Endodermal cell (in vitro differentiated cells): ENCODE data around the gene GARS1. TPM values are rescaled to one million over a fixed set of nuclear protein-coding genes. Genes with fewer than 3 reads are reported as not detected.
"Not testable (repeated sequence)": the region's sequence is repeated elsewhere in the genome, so short reads cannot be mapped to it uniquely, and the experiment has no call there.

Experiments
- DNase-seq: peaks from one replicate; pipeline ENCODE4 v3.0.0-alpha.2; 2017
- H3K27ac ChIP-seq: 2 replicates; pipeline ENCODE4 v1.5.1; 2013; ENCODE audit warnings: mild to moderate bottlenecking, low read depth, low read length, moderate library complexity
- H3K27me3 ChIP-seq: 2 replicates; pipeline ENCODE4 v1.6.1; 2013; ENCODE audit warnings: mild to moderate bottlenecking, low read length, moderate library complexity; ENCODE audit not compliant: insufficient read depth, control insufficient read depth, poor library complexity, severe bottlenecking
- H3K36me3 ChIP-seq: 2 replicates; pipeline ENCODE4 v1.7.0; 2013; ENCODE audit warnings: mild to moderate bottlenecking, low read length, moderate library complexity; ENCODE audit not compliant: control insufficient read depth, insufficient read depth
- H3K4me1 ChIP-seq: one replicate; pipeline ENCODE4 v1.7.0; 2013; ENCODE audit warnings: low read length; ENCODE audit not compliant: control insufficient read depth, insufficient read depth
- H3K4me3 ChIP-seq: 2 replicates; pipeline ENCODE4 v1.5.1; 2013; ENCODE audit warnings: mild to moderate bottlenecking, low read length, moderate library complexity
- H3K9ac ChIP-seq: 2 replicates; pipeline ENCODE4 v1.6.1; 2013; ENCODE audit warnings: mild to moderate bottlenecking, low read length, moderate library complexity; ENCODE audit not compliant: poor library complexity, severe bottlenecking; ENCODE audit errors: extremely low read depth
- H3K9me3 ChIP-seq: 2 replicates; pipeline ENCODE4 v1.6.1; 2013; ENCODE audit warnings: mild to moderate bottlenecking, low read length, moderate library complexity; ENCODE audit not compliant: control insufficient read depth
- H3K27ac Mint-ChIP-seq: 2 replicates; pipeline ENCODE4 v1.8.0; 2020; ENCODE audit warnings: mixed read lengths
- H3K27me3 Mint-ChIP-seq: 2 replicates; pipeline ENCODE4 v1.8.0; 2021; ENCODE audit warnings: mild to moderate bottlenecking, mixed read lengths; ENCODE audit not compliant: insufficient read depth
- H3K36me3 Mint-ChIP-seq: 2 replicates; pipeline ENCODE4 v1.8.0; 2020; ENCODE audit warnings: low read depth, mixed read lengths
- H3K4me1 Mint-ChIP-seq: 2 replicates; pipeline ENCODE4 v1.8.0; 2020; ENCODE audit warnings: mixed read lengths
- H3K4me3 Mint-ChIP-seq: 2 replicates; pipeline ENCODE4 v1.8.0; 2020; ENCODE audit warnings: mild to moderate bottlenecking, moderate library complexity, mixed read lengths
- H3K9me3 Mint-ChIP-seq: 2 replicates; pipeline ENCODE4 v1.8.0; 2020; ENCODE audit warnings: mild to moderate bottlenecking, mixed read lengths
- CTCF ChIP-seq: fragments of 200-600 bp; sonication (generic); conservative IDR thresholded peaks from 2 replicates; pipeline ENCODE4 v1.5.0; 2021; ENCODE audit warnings: antibody characterized with exemption, mild to moderate bottlenecking
- WGBS, 2 experiments: methylation state at CpG; one replicate each; pipeline versions ENCODE4 v1.1.5 to v1.1.7; 2013; ENCODE audit warnings: missing lambda C conversion rate in 2 of 2, mixed read lengths in 1 of 2; ENCODE audit not compliant: insufficient coverage in 1 of 2, insufficient read length in 1 of 2; 5-methylcytosine and 5-hydroxymethylcytosine counted together
- total RNA-seq, 2 donors: library from RNA; stranded (reverse); fragmentation: NEBNext Ultra II Directional in 1 of 2; extraction: Animal tissue kit (Norgen Biotek cat#: 25700) in 1 of 2; gene quantifications; 2 replicates in 1 of 2; 3 replicates in 1 of 2; pipeline ENCODE4 v1.2.1, GENCODE V29; 2021

Gene GARS1
- total RNA-seq, 2 donors from 2014 or later: 113 to 121 TPM

GRCh38 chr7:30584415-30584814, 10.3 kb upstream of the GARS1 start:
- H3K27me3 Mint-ChIP-seq: peaks cover 21% of the 10 kb centered on the region
- no peak for TF ChIP-seq CTCF
- peaks cover 8% of the 10 kb centered on the region for H3K4me1 Mint-ChIP-seq
- peaks cover 52% of the 10 kb centered on the region for H3K36me3 Mint-ChIP-seq
- no peak overlapping the region for H3K27ac Mint-ChIP-seq
- Histone ChIP-seq H3K4me1 (no peaks in the 10 kb centered on the region), H3K36me3 (peaks cover 23% of the 10 kb centered on the region), H3K9me3 (peaks cover 48% of the 10 kb centered on the region), H3K9ac (no peak overlapping the region), H3K27me3 (no peaks in the 10 kb centered on the region), H3K27ac (no peak overlapping the region), H3K4me3 (no peak overlapping the region)
- WGBS, 2 experiments: 46 to 51% methylated on average over 2 of the region's 2 CpGs
- peaks cover 50% of the 10 kb centered on the region for H3K9me3 Mint-ChIP-seq
- no peak for DNase-seq
- no peak overlapping the region for H3K4me3 Mint-ChIP-seq

- Histone ChIP-seq H3K9ac (no peak overlapping the region), H3K4me1 (no peaks in the 10 kb centered on the region), H3K4me3 (no peak overlapping the region), H3K27ac (no peak overlapping the region), H3K9me3 (peaks cover 48% of the 10 kb centered on the region), H3K36me3 (peaks cover 23% of the 10 kb centered on the region), H3K27me3 (no peaks in the 10 kb centered on the region)
- no peak for TF ChIP-seq CTCF
- Mint-ChIP-seq H3K27me3 (peaks cover 21% of the 10 kb centered on the region), H3K4me1 (peaks cover 8% of the 10 kb centered on the region), H3K9me3 (peaks cover 45% of the 10 kb centered on the region), H3K27ac (no peak overlapping the region), H3K4me3 (no peak overlapping the region), H3K36me3 (peaks cover 48% of the 10 kb centered on the region)
- WGBS, 2 experiments: 62 to 77% methylated on average over 4 to 5 of the region's 5 CpGs
- peak; percentile 49 for DNase-seq
These were observed 9.7 kb upstream of the GARS1 start for GRCh38 chr7:30584965-30585364.

- no peak for TF ChIP-seq CTCF
- Histone ChIP-seq H3K9me3 (peaks cover 42% of the 10 kb centered on the region), H3K27me3 (no peaks in the 10 kb centered on the region), H3K27ac (no peak overlapping the region), H3K4me1 (no peaks in the 10 kb centered on the region), H3K9ac (no peak overlapping the region), H3K36me3 (peaks cover 23% of the 10 kb centered on the region), H3K4me3 (no peak overlapping the region)
- H3K4me1 Mint-ChIP-seq: peaks cover 8% of the 10 kb centered on the region
- H3K36me3 Mint-ChIP-seq: peaks cover 42% of the 10 kb centered on the region
- no peak for DNase-seq
- WGBS, 2 experiments: 91 to 94% methylated on average over 2 to 3 of the region's 3 CpGs
- H3K27ac Mint-ChIP-seq: no peak overlapping the region
- H3K27me3 Mint-ChIP-seq: peaks cover 21% of the 10 kb centered on the region
- peaks cover 38% of the 10 kb centered on the region for H3K9me3 Mint-ChIP-seq
- no peak overlapping the region for H3K4me3 Mint-ChIP-seq
These were observed 9.0 kb upstream of the GARS1 start for GRCh38 chr7:30585675-30586074.

- not testable (repeated sequence) for H3K27ac ChIP-seq, H3K4me1 Mint-ChIP-seq, H3K27me3 ChIP-seq, DNase-seq, H3K4me3 Mint-ChIP-seq, H3K4me1 ChIP-seq, H3K9ac ChIP-seq, H3K36me3 ChIP-seq, H3K27ac Mint-ChIP-seq
- Histone ChIP-seq H3K4me3 (peak overlapping the region; percentile 6), H3K9me3 (peaks cover 24% of the 10 kb centered on the region)
- H3K27me3 Mint-ChIP-seq: peaks cover 21% of the 10 kb centered on the region
- WGBS, 2 experiments: 97 to 100% methylated on average over 1 to 4 of the region's 4 CpGs
- H3K9me3 Mint-ChIP-seq: peaks cover 28% of the 10 kb centered on the region
- H3K36me3 Mint-ChIP-seq: peaks cover 26% of the 10 kb centered on the region
These were observed 7.1 kb upstream of the GARS1 start for GRCh38 chr7:30587547-30587946.
